OCI-LY3 (cell line): ENCODE results near the gene MARVELD3.
"Not testable (repeated sequence)": the region's sequence is repeated elsewhere in the genome, so short reads cannot be mapped to it uniquely, and the experiment has no call there.

Source experiments
- H2AFZ ChIP-seq: fragments of 200-600, 300-600 bp; shearing (Covaris generic); 2 replicates; pipeline ENCODE4 v1.6.0; 2014; ENCODE audit warnings: antibody characterized with exemption, low read depth, low read length
- H3K27ac ChIP-seq: fragments of 200-600, 300-600 bp; sonication (generic); 2 replicates; pipeline ENCODE4 v1.5.1; 2014; ENCODE audit warnings: mild to moderate bottlenecking, low read length, moderate library complexity, mixed read lengths
- H3K27me3 ChIP-seq: fragments of 200-600, 300-600 bp; sonication (generic); 2 replicates; pipeline ENCODE4 v1.6.1; 2014; ENCODE audit warnings: low read depth, low read length, mixed read lengths
- H3K36me3 ChIP-seq: fragments of 200-600, 300-600 bp; sonication (generic); replicated peaks from 2 replicates; pipeline ENCODE3; 2014; ENCODE audit warnings: low read depth, low read length, mixed read lengths
- H3K4me1 ChIP-seq: fragments of 300-600, 200-600 bp; sonication (generic); 2 replicates; pipeline ENCODE4 v1.6.1; 2014; ENCODE audit warnings: low read length, mixed read lengths
- H3K4me2 ChIP-seq: fragments of 200-600, 300-600 bp; sonication (generic); 2 replicates; pipeline ENCODE4 v1.6.1; 2014; ENCODE audit warnings: low read length, mixed read lengths
- H3K4me3 ChIP-seq: fragments of 300-600, 200-600 bp; sonication (generic); 2 replicates; pipeline ENCODE4 v1.5.1; 2014; ENCODE audit warnings: antibody characterized with exemption, mild to moderate bottlenecking, low read length, moderate library complexity
- H3K79me2 ChIP-seq: fragments of 300-600, 200-600 bp; shearing (Covaris generic); 2 replicates; pipeline ENCODE4 v1.6.1; 2014; ENCODE audit warnings: mild to moderate bottlenecking, low read length, mixed read lengths
- H3K9ac ChIP-seq: fragments of 300-600, 200-600 bp; shearing (Covaris generic); 2 replicates; pipeline ENCODE4 v1.6.0; 2014; ENCODE audit warnings: mild to moderate bottlenecking, low read length, moderate library complexity
- H3K9me3 ChIP-seq: fragments of 200-600, 300-600 bp; shearing (Covaris generic); 2 replicates; pipeline ENCODE4 v1.6.1; 2014; ENCODE audit warnings: low read length, mixed read lengths; ENCODE audit not compliant: insufficient read depth
- H4K20me1 ChIP-seq: fragments of 200-600, 300-600 bp; sonication (generic); 2 replicates; pipeline ENCODE4 v1.6.1; 2016; ENCODE audit warnings: low read length, mixed read lengths; ENCODE audit not compliant: insufficient read depth
- EZH2phosphoT487 ChIP-seq: fragments of 200-600 bp; shearing (Covaris generic); IDR thresholded peaks from 2 replicates; pipeline ENCODE4 v1.6.1; 2018; ENCODE audit warnings: antibody characterized with exemption, mixed run types, low read depth
- TF ChIP-seq, protein P1 (sequence below): fragments of 200-600, 300-600 bp; sonication (generic); IDR thresholded peaks from 2 replicates; pipeline ENCODE4 v1.5.1; 2014; ENCODE audit warnings: antibody characterized with exemption, low read length, low read depth

The MARVELD3 gene

DNA sequence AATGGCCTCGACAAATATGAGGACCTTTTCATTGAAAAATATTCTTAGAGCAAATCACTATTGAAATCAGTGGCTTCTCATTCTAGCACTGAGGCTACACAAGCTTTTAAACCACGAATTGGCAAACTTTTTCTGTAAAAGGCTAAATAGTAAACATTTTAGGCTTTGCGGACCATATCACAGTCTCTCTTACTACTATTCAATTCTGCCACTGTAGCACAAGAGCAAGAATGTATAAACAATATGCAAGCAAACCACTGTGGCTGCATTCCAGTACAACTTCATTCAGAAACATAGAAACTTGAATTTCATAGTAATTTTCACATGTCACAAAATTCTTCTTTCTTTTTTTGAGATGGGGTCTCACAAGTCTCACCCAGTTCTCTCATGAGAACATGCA is 49.4 kb downstream of the MARVELD3 start:
- Histone ChIP-seq H3K79me2 (no peaks in the 10 kb centered on the region), H3K4me3 (no peak overlapping the region), H3K9me3 (no peaks in the 10 kb centered on the region), H3K4me1 (no peaks in the 10 kb centered on the region), H3K27ac (no peak overlapping the region), H3K9ac (no peak overlapping the region), H3K4me2 (no peak overlapping the region), H4K20me1 (no peaks in the 10 kb centered on the region), H3K36me3 (peaks cover 20% of the 10 kb centered on the region), H2AFZ (no peak overlapping the region), H3K27me3 (no peaks in the 10 kb centered on the region)
- TF ChIP-seq, protein P1, sequence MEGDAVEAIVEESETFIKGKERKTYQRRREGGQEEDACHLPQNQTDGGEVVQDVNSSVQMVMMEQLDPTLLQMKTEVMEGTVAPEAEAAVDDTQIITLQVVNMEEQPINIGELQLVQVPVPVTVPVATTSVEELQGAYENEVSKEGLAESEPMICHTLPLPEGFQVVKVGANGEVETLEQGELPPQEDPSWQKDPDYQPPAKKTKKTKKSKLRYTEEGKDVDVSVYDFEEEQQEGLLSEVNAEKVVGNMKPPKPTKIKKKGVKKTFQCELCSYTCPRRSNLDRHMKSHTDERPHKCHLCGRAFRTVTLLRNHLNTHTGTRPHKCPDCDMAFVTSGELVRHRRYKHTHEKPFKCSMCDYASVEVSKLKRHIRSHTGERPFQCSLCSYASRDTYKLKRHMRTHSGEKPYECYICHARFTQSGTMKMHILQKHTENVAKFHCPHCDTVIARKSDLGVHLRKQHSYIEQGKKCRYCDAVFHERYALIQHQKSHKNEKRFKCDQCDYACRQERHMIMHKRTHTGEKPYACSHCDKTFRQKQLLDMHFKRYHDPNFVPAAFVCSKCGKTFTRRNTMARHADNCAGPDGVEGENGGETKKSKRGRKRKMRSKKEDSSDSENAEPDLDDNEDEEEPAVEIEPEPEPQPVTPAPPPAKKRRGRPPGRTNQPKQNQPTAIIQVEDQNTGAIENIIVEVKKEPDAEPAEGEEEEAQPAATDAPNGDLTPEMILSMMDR: no peak
- TF ChIP-seq EZH2phosphoT487: no peak

DNA sequence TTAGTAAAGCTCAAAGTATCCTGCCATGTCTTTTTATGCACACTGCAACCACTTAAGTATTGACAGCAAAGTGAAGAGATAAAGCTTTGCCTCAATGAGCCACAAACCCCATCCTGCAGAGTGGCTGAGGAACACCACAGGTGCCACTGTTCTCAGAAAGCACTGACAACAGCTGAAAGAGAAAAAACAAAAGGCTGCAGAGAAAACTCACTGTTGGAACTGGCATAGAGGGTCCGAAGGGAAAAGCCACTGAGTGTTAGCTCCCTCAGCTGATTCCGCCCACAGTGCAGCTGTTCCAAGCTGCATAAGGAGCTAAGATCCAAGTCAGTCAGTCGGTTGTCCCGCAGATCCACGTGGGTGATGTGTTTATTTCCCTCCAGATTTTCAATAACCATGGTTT is 50.3 kb downstream of the MARVELD3 start:
- Histone ChIP-seq H4K20me1 (no peaks in the 10 kb centered on the region), H3K27me3 (no peaks in the 10 kb centered on the region), H3K4me2 (no peak overlapping the region), H3K9me3 (no peaks in the 10 kb centered on the region), H3K79me2 (no peaks in the 10 kb centered on the region), H3K9ac (no peak overlapping the region), H3K36me3 (peaks cover 20% of the 10 kb centered on the region), H2AFZ (no peak overlapping the region), H3K4me1 (no peaks in the 10 kb centered on the region), H3K4me3 (no peak overlapping the region), H3K27ac (no peak overlapping the region)
- TF ChIP-seq, protein P1: no peak
- TF ChIP-seq EZH2phosphoT487: no peak

DNA sequence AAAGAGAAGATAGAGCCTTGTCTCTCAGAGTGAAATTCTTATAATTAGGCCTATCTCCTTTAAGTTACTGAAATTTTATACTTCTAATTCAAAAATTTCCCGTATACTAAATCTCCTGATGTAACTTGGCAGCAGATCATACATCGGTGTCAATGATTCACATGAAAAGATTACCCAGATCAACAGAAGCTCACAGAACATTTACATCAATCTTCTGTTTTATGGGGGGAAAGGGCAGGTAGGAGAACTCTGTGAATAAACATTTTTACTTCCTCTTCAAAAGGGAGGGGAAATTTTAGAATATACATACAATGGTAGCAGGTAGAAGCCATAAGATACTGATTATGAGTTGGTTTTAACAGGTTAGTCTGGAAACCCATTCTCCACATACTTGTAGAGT is 55.4 kb downstream of the MARVELD3 start:
- no peak overlapping the region for H2AFZ ChIP-seq
- H3K36me3 ChIP-seq: peaks cover 4% of the 10 kb centered on the region
- no peaks in the 10 kb centered on the region for H3K4me1 ChIP-seq
- no peaks in the 10 kb centered on the region for H3K9me3 ChIP-seq
- no peak overlapping the region for H3K27ac ChIP-seq
- H4K20me1 ChIP-seq: no peaks in the 10 kb centered on the region
- H3K4me2 ChIP-seq: no peak overlapping the region
- H3K9ac ChIP-seq: no peak overlapping the region
- TF ChIP-seq EZH2phosphoT487: no peak
- no peak overlapping the region for H3K4me3 ChIP-seq
- no peaks in the 10 kb centered on the region for H3K27me3 ChIP-seq
- H3K79me2 ChIP-seq: no peaks in the 10 kb centered on the region

DNA sequence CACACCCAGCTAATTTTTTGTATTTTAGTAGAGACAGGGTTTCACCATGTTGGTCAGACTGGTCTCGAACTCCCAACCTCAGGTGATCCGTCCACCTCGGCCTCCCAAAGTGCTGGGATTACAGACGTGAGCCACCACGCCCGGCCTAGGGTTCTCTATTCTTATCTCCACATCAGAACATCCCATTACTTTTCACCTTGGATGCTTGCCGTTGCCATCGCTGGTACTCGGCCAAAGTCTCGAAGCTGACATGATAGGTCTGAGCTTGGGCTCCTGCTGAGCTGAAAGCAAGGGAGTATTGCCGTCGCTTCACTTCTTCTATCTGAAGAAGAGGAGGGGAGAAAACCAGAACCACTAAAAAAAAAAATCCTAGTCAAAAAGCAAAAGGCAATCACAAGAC is 58.3 kb downstream of the MARVELD3 start:
- H3K9ac ChIP-seq, H3K27ac ChIP-seq, H3K4me1 ChIP-seq, H3K79me2 ChIP-seq, H2AFZ ChIP-seq, H3K27me3 ChIP-seq, H3K9me3 ChIP-seq, H3K36me3 ChIP-seq, H3K4me2 ChIP-seq, H4K20me1 ChIP-seq, H3K4me3 ChIP-seq: not testable (repeated sequence)
